HUES48 (cell line): ENCODE data around the gene DSCAM.
"Not testable (repeated sequence)": the region's sequence is repeated elsewhere in the genome, so short reads cannot be mapped to it uniquely, and the experiment has no call there.

Experiments
- H3K27ac ChIP-seq: one replicate; pipeline ENCODE4 v1.7.0; 2013; ENCODE audit warnings: low read depth, low read length, inconsistent platforms
- H3K27me3 ChIP-seq: 2 replicates; pipeline ENCODE4 v1.6.1; 2013; ENCODE audit warnings: mild to moderate bottlenecking, low read length; ENCODE audit not compliant: control insufficient read depth, insufficient read depth
- H3K36me3 ChIP-seq: 2 replicates; pipeline ENCODE4 v1.6.1; 2013; ENCODE audit warnings: low read length; ENCODE audit not compliant: control insufficient read depth, insufficient read depth
- H3K4me1 ChIP-seq: 2 replicates; pipeline ENCODE4 v1.6.1; 2013; ENCODE audit warnings: mild to moderate bottlenecking, low read length; ENCODE audit not compliant: control insufficient read depth, insufficient read depth
- H3K4me3 ChIP-seq: 2 replicates; pipeline ENCODE4 v1.5.1; 2013; ENCODE audit warnings: mild to moderate bottlenecking, low read depth, low read length
- H3K9ac ChIP-seq: 2 replicates; pipeline ENCODE4 v1.6.1; 2013; ENCODE audit warnings: mild to moderate bottlenecking, low read depth, low read length, moderate library complexity
- H3K9me3 ChIP-seq: 2 replicates; pipeline ENCODE4 v1.6.1; 2013; ENCODE audit warnings: low read length; ENCODE audit not compliant: control insufficient read depth, insufficient read depth

DSCAM gene

GRCh38 chr21:40278345-40278744 is 568.6 kb downstream of the DSCAM start:
- H3K36me3 ChIP-seq, result no peaks in the 10 kb centered on the region
- no peaks in the 10 kb centered on the region for H3K9me3 ChIP-seq
- no peak overlapping the region for H3K27ac ChIP-seq
- no peak overlapping the region for H3K4me3 ChIP-seq
- peaks cover 4% of the 10 kb centered on the region; the same call in 1 of the 2 replicates for H3K4me1 ChIP-seq
- H3K9ac ChIP-seq, result no peak overlapping the region
- no peaks in the 10 kb centered on the region for H3K27me3 ChIP-seq

DNA sequence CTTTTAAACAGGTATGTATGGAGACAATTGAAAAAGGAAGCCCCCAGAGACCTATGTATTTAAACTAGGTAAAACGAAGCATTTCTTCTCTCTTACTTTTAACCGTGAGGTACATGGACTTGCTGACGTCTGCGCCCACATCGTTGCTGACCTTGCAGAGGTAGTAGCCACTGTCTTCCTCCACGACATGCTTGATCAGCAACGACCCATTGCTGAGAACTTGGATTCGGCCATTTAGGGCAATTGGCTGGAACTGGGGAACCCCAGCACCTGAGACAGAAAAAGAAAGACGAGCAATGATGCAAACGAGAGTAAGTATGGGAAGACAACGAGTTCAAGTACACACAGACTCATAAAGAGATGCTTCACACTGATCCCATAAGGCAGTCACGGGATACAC is 571.0 kb downstream of the DSCAM start:
- no peaks in the 10 kb centered on the region for H3K36me3 ChIP-seq
- no peaks in the 10 kb centered on the region for H3K9me3 ChIP-seq
- H3K4me3 ChIP-seq, result no peak overlapping the region
- no peaks in the 10 kb centered on the region for H3K27me3 ChIP-seq
- H3K27ac ChIP-seq, result no peak overlapping the region
- no peak overlapping the region for H3K9ac ChIP-seq
- H3K4me1 ChIP-seq, result peaks cover 11% of the 10 kb centered on the region

DNA sequence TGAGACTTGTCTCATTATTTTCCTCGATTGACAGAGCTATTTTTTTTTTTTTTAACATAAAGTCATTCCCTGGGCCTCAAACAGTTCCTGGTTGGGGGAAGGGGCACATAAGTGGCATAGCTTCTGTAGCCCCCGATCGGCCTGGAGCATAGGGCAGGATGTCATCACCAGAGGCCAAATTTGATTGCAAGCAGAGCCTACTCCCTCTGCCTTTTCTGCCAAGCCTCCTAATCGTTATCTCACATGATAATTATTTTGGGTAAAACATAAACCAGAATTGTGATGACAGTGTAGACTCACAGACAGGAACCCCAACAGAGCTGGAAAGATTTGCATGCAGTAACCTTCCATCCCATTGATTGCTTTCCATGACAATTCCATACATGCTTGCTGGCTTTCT is 574.9 kb downstream of the DSCAM start:
- Histone ChIP-seq H3K4me1 (peaks cover 20% of the 10 kb centered on the region), H3K27me3 (no peaks in the 10 kb centered on the region), H3K9ac (no peak overlapping the region), H3K36me3 (no peaks in the 10 kb centered on the region), H3K27ac (no peak overlapping the region), H3K9me3 (no peaks in the 10 kb centered on the region), H3K4me3 (no peak overlapping the region)

- Histone ChIP-seq H3K4me3 (no peak overlapping the region), H3K36me3 (no peaks in the 10 kb centered on the region)
These were observed 575.8 kb downstream of the DSCAM start for GRCh38 chr21:40271164-40271563.

DNA sequence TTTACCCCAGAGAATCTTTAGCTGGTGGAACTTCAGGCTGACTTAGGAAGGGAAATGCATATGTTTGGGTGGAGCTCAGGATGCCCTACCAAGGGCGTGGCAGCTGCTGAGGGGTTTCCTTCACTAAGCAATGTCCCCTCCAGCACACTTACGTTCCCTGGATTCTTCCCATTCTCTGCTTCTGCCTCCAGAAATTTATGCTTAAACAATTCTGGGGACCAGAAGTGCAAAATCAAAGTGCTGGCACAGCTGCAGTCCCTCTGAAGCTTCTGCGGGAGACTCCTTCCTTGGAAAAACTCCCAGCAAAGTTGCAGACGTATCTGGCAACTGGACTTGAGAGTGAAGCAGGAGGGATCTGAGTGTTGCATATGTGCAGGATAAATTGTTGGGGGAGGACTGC is 576.9 kb downstream of the DSCAM start:
- H3K9me3 ChIP-seq, result no peaks in the 10 kb centered on the region
- H3K36me3 ChIP-seq, result no peaks in the 10 kb centered on the region
- H3K4me1 ChIP-seq, result peaks cover 17% of the 10 kb centered on the region
- H3K27me3 ChIP-seq, result no peaks in the 10 kb centered on the region
- no peak overlapping the region for H3K9ac ChIP-seq
- H3K27ac ChIP-seq, result no peak overlapping the region
- H3K4me3 ChIP-seq, result no peak overlapping the region

More at GRCh38 chr21:40271164-40271563, 575.8 kb downstream of the DSCAM start:
- Histone ChIP-seq H3K27ac (no peak overlapping the region), H3K9me3 (no peaks in the 10 kb centered on the region), H3K4me1 (peaks cover 20% of the 10 kb centered on the region), H3K9ac (no peak overlapping the region), H3K27me3 (no peaks in the 10 kb centered on the region)

DNA sequence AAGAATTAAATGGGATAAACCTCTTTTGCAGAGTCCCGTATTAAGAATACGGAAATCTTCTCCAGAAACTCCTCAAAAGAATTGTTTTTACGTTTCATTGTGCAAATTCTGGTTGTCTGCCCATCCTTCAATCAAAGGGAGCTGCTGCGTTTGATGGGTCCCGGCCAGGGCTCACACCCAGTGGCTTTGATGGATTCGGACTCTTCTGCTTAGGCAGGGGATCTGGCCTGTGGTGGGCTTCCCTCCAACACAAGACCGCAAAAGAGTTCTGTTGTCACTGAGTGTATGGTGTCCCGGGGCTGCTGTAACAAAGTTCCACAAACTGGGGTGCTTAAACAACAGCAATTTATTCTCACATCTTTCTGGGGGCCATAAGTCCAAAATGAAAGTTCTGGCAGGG is 577.7 kb downstream of the DSCAM start:
- Histone ChIP-seq H3K36me3 (no peaks in the 10 kb centered on the region), H3K4me3 (no peak overlapping the region), H3K9ac (no peak overlapping the region), H3K9me3 (no peaks in the 10 kb centered on the region), H3K27me3 (no peaks in the 10 kb centered on the region), H3K4me1 (peaks cover 17% of the 10 kb centered on the region), H3K27ac (no peak overlapping the region)

DNA sequence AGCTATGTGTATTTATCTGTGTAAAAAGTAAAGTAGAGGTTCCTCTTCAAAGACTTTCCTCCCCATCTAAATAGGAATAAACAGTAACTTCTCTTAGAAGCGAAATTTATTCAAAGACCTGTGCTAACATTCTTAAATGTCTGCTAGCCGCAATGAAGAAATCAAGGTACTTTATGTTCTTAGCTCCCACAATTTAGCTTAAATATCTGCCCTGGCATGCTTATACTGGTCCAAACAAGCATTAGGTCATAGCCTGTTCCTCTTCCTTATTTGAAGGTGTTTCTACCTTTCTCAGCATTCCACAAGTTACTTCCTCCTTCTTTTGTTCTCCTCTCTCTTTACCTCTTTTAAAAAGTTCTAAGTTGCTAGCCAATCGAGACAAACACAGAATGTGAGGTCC is 588.5 kb downstream of the DSCAM start:
- H3K27ac ChIP-seq, H3K9me3 ChIP-seq, H3K27me3 ChIP-seq, H3K4me3 ChIP-seq, H3K36me3 ChIP-seq, H3K9ac ChIP-seq, H3K4me1 ChIP-seq: not testable (repeated sequence)

GRCh38 chr21:40257342-40257741 is 589.6 kb downstream of the DSCAM start:
- Histone ChIP-seq H3K9ac (no peak overlapping the region), H3K27me3 (no peaks in the 10 kb centered on the region), H3K36me3 (no peaks in the 10 kb centered on the region)

DNA sequence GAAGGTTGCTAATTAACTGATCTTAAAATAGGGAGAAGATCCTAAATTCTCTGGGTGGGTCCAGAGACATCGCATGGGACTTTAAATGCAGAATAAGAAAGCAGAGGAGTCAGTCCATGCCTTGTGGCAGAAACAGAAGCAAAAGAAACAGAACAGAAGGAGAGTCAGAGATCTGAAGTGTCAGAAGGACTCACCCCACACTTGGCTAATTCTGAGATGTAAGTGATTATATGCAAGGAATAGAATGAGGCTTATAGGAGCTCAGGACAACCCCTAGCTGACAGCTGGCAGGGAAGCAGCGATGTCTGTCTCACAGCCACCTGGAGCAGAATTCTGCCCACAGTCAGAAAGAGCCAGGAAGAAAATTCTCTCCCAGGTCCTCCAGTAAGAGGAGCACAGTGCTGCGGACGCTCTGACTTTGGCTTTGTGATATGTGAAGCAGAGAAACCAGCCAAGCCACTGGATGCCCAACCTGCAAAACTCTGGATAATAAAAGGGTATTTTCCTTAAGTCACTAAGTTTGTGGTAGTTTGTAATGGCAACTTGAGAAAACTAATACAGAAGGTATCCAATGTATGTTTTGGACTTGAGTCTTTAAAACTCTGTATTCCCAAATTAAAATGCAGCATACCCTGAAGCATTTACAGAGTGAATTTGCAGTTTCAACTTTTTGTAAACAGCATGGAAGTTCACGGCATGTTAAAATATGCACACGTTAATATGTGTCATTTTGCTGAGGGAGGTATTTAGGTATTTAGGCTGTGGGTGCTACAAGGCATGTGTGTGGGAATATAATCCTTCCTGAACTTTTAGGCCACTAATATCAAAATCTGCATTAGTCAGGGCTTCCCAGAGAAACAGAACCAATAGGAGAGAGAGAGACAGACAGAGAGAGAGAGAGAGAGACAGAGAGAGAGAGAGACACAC is 591.2 kb downstream of the DSCAM start:
- Histone ChIP-seq H3K36me3 (no peaks in the 10 kb centered on the region), H3K4me3 (no peak overlapping the region), H3K27me3 (no peaks in the 10 kb centered on the region), H3K9me3 (peaks cover 11% of the 10 kb centered on the region), H3K4me1 (no peaks in the 10 kb centered on the region), H3K9ac (no peak overlapping the region), H3K27ac (no peak overlapping the region)

More at GRCh38 chr21:40257342-40257741, 589.6 kb downstream of the DSCAM start:
- Histone ChIP-seq H3K4me1 (no peaks in the 10 kb centered on the region), H3K4me3 (no peak overlapping the region), H3K9me3 (no peaks in the 10 kb centered on the region), H3K27ac (no peak overlapping the region)

GRCh38 chr21:40254540-40255465 is 592.2 kb downstream of the DSCAM start:
- Histone ChIP-seq H3K27ac (no peak overlapping the region), H3K27me3 (no peaks in the 10 kb centered on the region), H3K9ac (no peak overlapping the region), H3K9me3 (peaks cover 11% of the 10 kb centered on the region), H3K36me3 (no peaks in the 10 kb centered on the region), H3K4me1 (no peaks in the 10 kb centered on the region), H3K4me3 (no peak overlapping the region)

- no peaks in the 10 kb centered on the region for H3K4me1 ChIP-seq
- peaks cover 24% of the 10 kb centered on the region for H3K9me3 ChIP-seq
- no peak overlapping the region for H3K4me3 ChIP-seq
- no peaks in the 10 kb centered on the region for H3K36me3 ChIP-seq
- H3K27ac ChIP-seq, result no peak overlapping the region
- H3K9ac ChIP-seq, result no peak overlapping the region
- H3K27me3 ChIP-seq, result no peaks in the 10 kb centered on the region
These were observed 593.8 kb downstream of the DSCAM start for GRCh38 chr21:40253112-40253511.
